Central memory CD8-positive, alpha-beta T cell (primary cell): ENCODE data around the gene EXOSC5.
A peak's percentile ranks its signal among the peaks of the same experiment; 100 is the strongest.
"Not testable (repeated sequence)": the region's sequence is repeated elsewhere in the genome, so short reads cannot be mapped to it uniquely, and the experiment has no call there.

ENCODE experiments used
- ATAC-seq: fragments of 150-1000 bp; cut with Tn5 transposase; replicated peaks from 2 replicates; pipeline ENCODE4 v1.10.0; 2022; ENCODE audit warnings: mild to moderate bottlenecking, moderate FRiP score, moderate number of reproducible peaks; ENCODE audit not compliant: poor library complexity, severe bottlenecking; ENCODE audit errors: extremely low read depth
- DNase-seq, 2 donors: peaks; one replicate each; pipeline ENCODE4 v3.0.0; 2021; ENCODE audit warnings: low spot score in 2 of 2
- H3K27ac Mint-ChIP-seq: one replicate; pipeline ENCODE4 v1.8.0; 2022; ENCODE audit warnings: low read depth, mild to moderate bottlenecking, moderate library complexity, mixed read lengths
- H3K27me3 Mint-ChIP-seq: one replicate; pipeline ENCODE4 v1.8.0; 2022; ENCODE audit warnings: mixed read lengths
- H3K36me3 Mint-ChIP-seq: one replicate; pipeline ENCODE4 v1.8.0; 2022; ENCODE audit warnings: mild to moderate bottlenecking, moderate library complexity, mixed read lengths; ENCODE audit not compliant: insufficient read depth
- H3K4me1 Mint-ChIP-seq: one replicate; pipeline ENCODE4 v1.8.0; 2022; ENCODE audit warnings: mixed read lengths
- H3K4me3 Mint-ChIP-seq: one replicate; pipeline ENCODE4 v1.8.0; 2022; ENCODE audit warnings: mild to moderate bottlenecking, moderate library complexity, mixed read lengths
- H3K9me3 Mint-ChIP-seq: one replicate; pipeline ENCODE4 v1.8.0; 2022; ENCODE audit warnings: mixed read lengths

Gene EXOSC5

DNA sequence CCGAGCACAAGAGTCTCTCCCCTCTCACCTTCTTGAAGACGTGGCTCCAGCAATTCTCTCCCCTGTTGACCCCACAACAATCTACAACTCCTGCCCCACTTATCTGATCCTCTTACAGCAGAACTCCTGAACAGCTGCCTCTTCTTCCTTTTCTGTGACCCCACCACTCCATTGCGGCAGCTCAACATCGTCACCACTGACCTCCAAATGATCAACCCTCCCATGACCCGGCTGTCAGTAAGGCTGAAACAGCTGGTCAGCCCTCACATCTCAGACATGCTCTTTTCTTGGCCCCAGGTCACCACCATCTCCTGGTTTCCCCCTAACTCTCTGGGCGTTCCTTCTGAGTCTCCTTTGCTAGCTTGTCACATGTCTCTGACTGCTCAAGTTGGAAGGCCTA lies 1.8 kb downstream of the EXOSC5 start:
- H3K36me3 Mint-ChIP-seq, result peaks cover 20% of the 10 kb centered on the region
- DNase-seq (no peak), ATAC-seq (no peak)
- no peaks in the 10 kb centered on the region for H3K27me3 Mint-ChIP-seq
- H3K4me1 Mint-ChIP-seq, result peaks cover 39% of the 10 kb centered on the region
- no peaks in the 10 kb centered on the region for H3K9me3 Mint-ChIP-seq
- no peak overlapping the region for H3K27ac Mint-ChIP-seq
- H3K4me3 Mint-ChIP-seq, result peak overlapping the region; percentile 100

DNA sequence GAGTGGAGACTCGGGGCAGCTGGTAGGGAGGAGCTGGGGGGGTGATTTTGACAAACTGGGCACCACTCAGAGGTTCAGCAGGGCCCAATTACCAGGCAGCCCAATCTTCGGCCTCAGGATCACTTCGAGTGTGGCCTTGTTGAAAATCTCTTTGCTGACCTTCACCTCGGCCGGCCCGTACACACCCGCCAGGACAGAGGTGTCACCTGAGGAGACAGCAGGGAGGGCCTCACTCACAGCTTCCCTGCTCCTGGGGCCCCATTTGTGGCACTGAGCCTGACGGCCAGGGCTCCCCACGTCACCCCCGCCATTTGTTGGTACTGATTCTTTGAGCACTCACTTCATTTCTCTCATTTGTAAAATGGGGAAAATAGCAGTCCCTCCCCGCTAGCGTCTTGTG lies 4.4 kb downstream of the EXOSC5 start:
- Mint-ChIP-seq H3K4me1 (peaks cover 18% of the 10 kb centered on the region), H3K4me3 (no peak overlapping the region), H3K9me3 (no peaks in the 10 kb centered on the region), H3K27ac (no peak overlapping the region), H3K36me3 (peaks cover 19% of the 10 kb centered on the region), H3K27me3 (no peaks in the 10 kb centered on the region)
- DNase-seq, result no peak
- ATAC-seq, result no peak

GRCh38 chr19:41391618-41392017 lies 5.5 kb downstream of the EXOSC5 start:
- DNase-seq, result no peak

GRCh38 chr19:41386442-41386841 lies 10.7 kb downstream of the EXOSC5 start:
- Mint-ChIP-seq H3K27ac (no peak overlapping the region), H3K4me3 (no peak overlapping the region), H3K27me3 (no peaks in the 10 kb centered on the region), H3K9me3 (no peaks in the 10 kb centered on the region), H3K4me1 (no peaks in the 10 kb centered on the region), H3K36me3 (peaks cover 14% of the 10 kb centered on the region)
- DNase-seq, result no peak
- no peak for ATAC-seq

More at GRCh38 chr19:41391618-41392017, 5.5 kb downstream of the EXOSC5 start:
- Mint-ChIP-seq H3K4me3 (no peak overlapping the region), H3K27ac (no peak overlapping the region), H3K4me1 (peaks cover 11% of the 10 kb centered on the region), H3K36me3 (peaks cover 18% of the 10 kb centered on the region), H3K9me3 (no peaks in the 10 kb centered on the region), H3K27me3 (no peaks in the 10 kb centered on the region)
- ATAC-seq, result no peak

DNA sequence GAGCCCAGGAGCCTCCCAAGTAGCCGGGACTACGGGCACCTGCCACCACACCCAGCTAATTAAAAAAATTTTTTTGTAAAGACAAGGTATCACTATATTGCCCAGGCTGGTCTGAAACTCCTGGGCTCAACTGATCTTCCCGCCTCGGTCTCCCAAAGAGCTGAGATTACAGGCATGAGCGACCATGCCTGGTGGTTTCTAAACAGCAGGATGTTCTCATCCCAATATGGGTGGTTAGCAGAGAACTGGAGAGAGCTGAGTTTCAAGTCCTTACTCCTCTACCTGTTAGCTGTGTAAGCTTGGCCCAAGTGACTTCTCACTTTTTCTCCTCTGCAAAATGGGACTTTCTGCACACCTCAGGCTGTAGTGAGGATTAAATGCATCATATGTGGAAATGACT lies 12.8 kb downstream of the EXOSC5 start:
- DNase-seq, result no peak
- H3K9me3 Mint-ChIP-seq, result no peaks in the 10 kb centered on the region
- H3K4me1 Mint-ChIP-seq, result no peaks in the 10 kb centered on the region
- no peak overlapping the region for H3K27ac Mint-ChIP-seq
- peaks cover 9% of the 10 kb centered on the region for H3K36me3 Mint-ChIP-seq
- no peak for ATAC-seq
- H3K4me3 Mint-ChIP-seq, result no peak overlapping the region
- H3K27me3 Mint-ChIP-seq, result no peaks in the 10 kb centered on the region

GRCh38 chr19:41381536-41381935 lies 15.6 kb downstream of the EXOSC5 start:
- H3K4me3 Mint-ChIP-seq, H3K27ac Mint-ChIP-seq, H3K9me3 Mint-ChIP-seq, ATAC-seq, H3K36me3 Mint-ChIP-seq, DNase-seq, H3K27me3 Mint-ChIP-seq: not testable (repeated sequence)
- peaks cover 14% of the 10 kb centered on the region for H3K4me1 Mint-ChIP-seq

GRCh38 chr19:41377977-41378709 lies 19.0 kb downstream of the EXOSC5 start:
- Mint-ChIP-seq H3K4me1 (peaks cover 20% of the 10 kb centered on the region), H3K4me3 (no peak overlapping the region), H3K9me3 (no peaks in the 10 kb centered on the region), H3K27me3 (no peaks in the 10 kb centered on the region), H3K36me3 (peaks cover 7% of the 10 kb centered on the region), H3K27ac (peak overlapping the region; percentile 40)
- ATAC-seq (no peak), DNase-seq (no peak)

GRCh38 chr19:41376998-41377365 lies 20.2 kb downstream of the EXOSC5 start:
- peak overlapping the region; percentile 29 for H3K27ac Mint-ChIP-seq
- ATAC-seq (peak; percentile 63), DNase-seq (no peak)
- peak overlapping the region; percentile 62 for H3K4me3 Mint-ChIP-seq
- H3K36me3 Mint-ChIP-seq, result peaks cover 4% of the 10 kb centered on the region
- no peaks in the 10 kb centered on the region for H3K27me3 Mint-ChIP-seq
- H3K9me3 Mint-ChIP-seq, result no peaks in the 10 kb centered on the region
- peaks cover 20% of the 10 kb centered on the region for H3K4me1 Mint-ChIP-seq

GRCh38 chr19:41376241-41376997 lies 20.7 kb downstream of the EXOSC5 start, which contains the start of gene TMEM91:
Gene TMEM91 (plus strand): TSS chr19:41376533. CDS start chr19:41378310, 1,777 bp downstream.
- Mint-ChIP-seq H3K36me3 (peaks cover 4% of the 10 kb centered on the region), H3K4me1 (peaks cover 22% of the 10 kb centered on the region), H3K4me3 (peak within 1 kb of the TSS; percentile 62), H3K9me3 (no peaks in the 10 kb centered on the region), H3K27me3 (no peaks in the 10 kb centered on the region), H3K27ac (peak within 1 kb of the TSS; percentile 29)
- peak; percentile 56 for ATAC-seq
- DNase-seq, result no peak

GRCh38 chr19:41373993-41374392 lies 23.2 kb downstream of the EXOSC5 start:
- Mint-ChIP-seq H3K36me3 (peaks cover 3% of the 10 kb centered on the region), H3K27me3 (no peaks in the 10 kb centered on the region), H3K27ac (peak overlapping the region; percentile 57), H3K4me1 (peaks cover 26% of the 10 kb centered on the region), H3K4me3 (no peak overlapping the region), H3K9me3 (no peaks in the 10 kb centered on the region)
- ATAC-seq (no peak), DNase-seq (no peak)

DNA sequence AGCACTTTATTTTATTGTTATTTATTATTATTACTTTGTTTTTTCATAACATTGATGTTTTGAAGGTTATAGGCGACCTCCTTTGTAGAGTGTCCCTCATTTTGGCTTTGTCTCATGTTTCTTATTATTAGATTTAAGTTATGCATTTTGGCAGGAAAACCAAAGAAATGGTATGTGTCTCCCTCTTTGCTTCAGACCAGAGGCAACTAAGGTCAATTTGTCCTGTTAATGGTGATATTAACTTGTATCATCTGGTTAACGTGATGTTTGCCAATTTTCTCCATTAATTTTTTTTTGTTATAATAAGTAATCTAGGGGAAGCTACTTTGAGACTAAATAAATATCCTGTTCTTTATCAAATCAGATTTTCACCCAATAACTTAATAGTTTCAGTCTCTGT lies 24.7 kb downstream of the EXOSC5 start:
- DNase-seq (no peak), ATAC-seq (no peak)
- Mint-ChIP-seq H3K4me1 (peaks cover 21% of the 10 kb centered on the region), H3K9me3 (no peaks in the 10 kb centered on the region), H3K36me3 (peaks cover 3% of the 10 kb centered on the region), H3K27me3 (no peaks in the 10 kb centered on the region), H3K27ac (no peak overlapping the region), H3K4me3 (no peak overlapping the region)

GRCh38 chr19:41371541-41371940 lies 25.6 kb downstream of the EXOSC5 start:
- DNase-seq, result no peak
- Mint-ChIP-seq H3K9me3 (no peaks in the 10 kb centered on the region), H3K36me3 (peaks cover 4% of the 10 kb centered on the region), H3K27me3 (no peaks in the 10 kb centered on the region), H3K4me3 (no peak overlapping the region), H3K27ac (no peak overlapping the region), H3K4me1 (peaks cover 17% of the 10 kb centered on the region)
- ATAC-seq, result no peak

GRCh38 chr19:41371119-41371518 lies 26.0 kb downstream of the EXOSC5 start:
- not testable (repeated sequence) for H3K36me3 Mint-ChIP-seq

More at GRCh38 chr19:41371119-41371518, 26.0 kb downstream of the EXOSC5 start:
- ATAC-seq, H3K9me3 Mint-ChIP-seq, H3K27ac Mint-ChIP-seq, H3K27me3 Mint-ChIP-seq, H3K4me3 Mint-ChIP-seq, DNase-seq: not testable (repeated sequence)
- peaks cover 19% of the 10 kb centered on the region for H3K4me1 Mint-ChIP-seq
